ENCODE results near the gene ATG4B.

- TF ChIP-seq CTCF (IDR thresholded peaks at IDR 0.05) (no peak), POLR2A (IDR thresholded peaks at IDR 0.05) (no peak), EP300 (IDR thresholded peaks at IDR 0.05) (no peak)
Measured at GRCh38 chr2:241612156-241613016, 25.1 kb upstream of the ATG4B start.

All from ovary (tissue), 3 donors.